GM10248 (cell line): ENCODE data around the gene SPTBN1.

Source experiments
- CTCF ChIA-PET: fragments of 300-600 bp; sonication (Branson Sonifier 250); formaldehyde crosslinking; extraction: SDS; loops from one replicate; lab custom pipeline; 2021; ENCODE audit warnings: antibody characterized with exemption; lab: Yijun Ruan, JAX
- POLR2A ChIA-PET: fragments of 350-650 bp; sonication (Branson Sonifier 250); formaldehyde crosslinking; extraction: SDS; loops from one replicate; lab custom pipeline; 2020; ENCODE audit warnings: antibody characterized with exemption; lab: Yijun Ruan, JAX
- DNase-seq: peaks from one replicate; pipeline ENCODE4 v3.0.0; 2012; ENCODE audit errors: extremely low spot score
- CTCF ChIP-seq: IDR thresholded peaks from 2 replicates; pipeline ENCODE4 v1.5.1; 2012; ENCODE audit warnings: mild to moderate bottlenecking, low read depth; ENCODE audit errors: extremely low read depth, missing control alignments, control extremely low read depth

Gene SPTBN1

GRCh38 chr2:54439582-54439981, 16.5 kb upstream of the SPTBN1 start:
- ChIA-PET CTCF (no interaction called here), POLR2A (no interaction called here)
- no peak for TF ChIP-seq CTCF
- no peak for DNase-seq

GRCh38 chr2:54440050-54440449, 16.1 kb upstream of the SPTBN1 start:
- no peak for TF ChIP-seq CTCF
- CTCF ChIA-PET = no interaction called here
- POLR2A ChIA-PET = no interaction called here
- DNase-seq = no peak

- DNase-seq = no peak
- TF ChIP-seq CTCF = no peak
- CTCF ChIA-PET = no interaction called here
- POLR2A ChIA-PET = no interaction called here
Measured at GRCh38 chr2:54444503-54444902, 11.6 kb upstream of the SPTBN1 start.

GRCh38 chr2:54446122-54446521, 10.0 kb upstream of the SPTBN1 start:
- POLR2A ChIA-PET = no interaction called here
- no peak for TF ChIP-seq CTCF
- DNase-seq = no peak
- CTCF ChIA-PET = interaction anchor here (0.8 to 2.2 kb wide), 4 partner anchors 10 to 258 kb away, joined by 3 to 7 read pairs (median 3); no protein-coding TSS in a partner anchor

- no peak for DNase-seq
- ChIA-PET POLR2A (no interaction called here), CTCF (interaction anchor here (0.8 to 2.2 kb wide), 5 partner anchors 11 to 258 kb away, joined by 3 to 7 read pairs (median 3); no protein-coding TSS in a partner anchor)
- TF ChIP-seq CTCF = no peak
Measured at GRCh38 chr2:54446625-54447024, 9.5 kb upstream of the SPTBN1 start.

GRCh38 chr2:54454548-54455130, 1.5 kb upstream of the SPTBN1 start:
- DNase-seq = no peak
- ChIA-PET CTCF (no interaction called here), POLR2A (no interaction called here)
- TF ChIP-seq CTCF = no peak
